ENCODE measurements around the gene GRAMD1A.
"Not testable (repeated sequence)": the region's sequence is repeated elsewhere in the genome, so short reads cannot be mapped to it uniquely, and the experiment has no call there.

The GRAMD1A gene

GRCh38 chr19:35013820-35014754 lies 14.0 kb downstream of the GRAMD1A start:
- Histone ChIP-seq H2BK12ac (ENCODE audit: low read length) (no peak overlapping the region), H3K23ac (ENCODE audit: low read depth, low read length, poor library complexity) (peak overlapping the region; percentile 20), H2AK5ac (ENCODE audit: low read depth, low read length) (no peak overlapping the region), H3K36me3 (replicated peaks in 1 of 2; ENCODE audit: control insufficient read depth in 2 of 2, insufficient read depth in 2 of 2, low read length in 2 of 2) (peaks cover 65 to 97% of the 10 kb centered on the region in 2 donors), H3K27ac (replicated peaks; ENCODE audit: low read length) (no peak overlapping the region), H3K4me2 (ENCODE audit: insufficient read depth, low read length, poor library complexity, severe bottlenecking) (no peak overlapping the region), H2BK15ac (ENCODE audit: low read length) (no peak overlapping the region), H2BK5ac (ENCODE audit: low read length) (no peak overlapping the region), H4K8ac (ENCODE audit: low read depth, low read length) (no peak overlapping the region), H3K9ac (ENCODE audit: low read depth, low read length, poor library complexity) (no peak overlapping the region), H2AFZ (ENCODE audit: low read length) (no peak overlapping the region), H3K14ac (ENCODE audit: low read length) (no peak overlapping the region), H3K4me3 (ENCODE audit: low read length in 2 of 2) (no peak overlapping the region), H3K18ac (ENCODE audit: low read length) (no peak overlapping the region), H3K79me1 (ENCODE audit: low read depth, low read length) (peaks cover 6% of the 10 kb centered on the region), H4K91ac (ENCODE audit: low read depth, low read length, poor library complexity) (no peak overlapping the region), H3K27me3 (ENCODE audit: control insufficient read depth in 3 of 3, insufficient read depth in 3 of 3, low read depth in 1 of 3, low read length in 3 of 3) (no peaks in the 10 kb centered on the region), H3K4me1 (ENCODE audit: control insufficient read depth in 2 of 2, insufficient read depth in 1 of 2, low read depth in 1 of 2, low read length in 2 of 2) (no peaks in the 10 kb centered on the region), H3K4ac (ENCODE audit: low read length) (no peak overlapping the region), H3K9me3 (replicated peaks in 1 of 2; ENCODE audit: control insufficient read depth in 2 of 2, insufficient read depth in 1 of 2, low read depth in 1 of 2, low read length in 2 of 2) (peaks cover 0 to 2% of the 10 kb centered on the region in 2 donors), H2BK120ac (ENCODE audit: low read depth, low read length) (no peak overlapping the region)
- no peak for DNase-seq (ENCODE audit: low spot score)
- WGBS, 2 donors (ENCODE audit: extremely low coverage in 2 of 2, insufficient read length in 2 of 2, insufficient replicate concordance in 1 of 2): no CpG with 5 or more reads among the region's 23 CpGs

DNA sequence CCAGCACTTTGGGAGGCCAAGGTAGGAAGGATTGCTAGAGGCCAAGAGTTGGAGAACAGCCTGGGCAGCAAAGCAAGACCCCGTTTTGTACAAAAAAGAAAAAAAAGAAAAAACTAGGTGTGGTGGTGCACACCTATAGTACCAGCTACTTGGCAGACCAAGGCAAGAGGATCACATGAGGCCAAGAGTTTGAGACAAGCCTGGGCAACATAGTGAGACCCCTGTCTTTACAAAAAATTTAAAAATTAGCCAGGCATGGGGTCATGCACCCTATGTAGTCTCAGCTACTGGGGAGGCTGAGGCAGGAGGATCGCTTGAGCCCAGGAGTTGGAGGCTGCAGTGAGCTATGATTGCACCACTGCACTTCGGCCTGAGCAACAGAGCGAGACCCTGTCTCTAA lies 14.7 kb downstream of the GRAMD1A start:
- H2BK12ac ChIP-seq (ENCODE audit: low read length); H3K9ac ChIP-seq (ENCODE audit: low read depth, low read length, poor library complexity); H2AK5ac ChIP-seq (ENCODE audit: low read depth, low read length); H3K14ac ChIP-seq (ENCODE audit: low read length); DNase-seq (ENCODE audit: low spot score); H2BK120ac ChIP-seq (ENCODE audit: low read depth, low read length); H2AFZ ChIP-seq (ENCODE audit: low read length); H3K27ac ChIP-seq (replicated peaks; ENCODE audit: low read length); H3K4me1 ChIP-seq (ENCODE audit: control insufficient read depth in 2 of 2, insufficient read depth in 1 of 2, low read depth in 1 of 2, low read length in 2 of 2); H3K23ac ChIP-seq (ENCODE audit: low read depth, low read length, poor library complexity); H3K4me2 ChIP-seq (ENCODE audit: insufficient read depth, low read length, poor library complexity, severe bottlenecking); H3K4ac ChIP-seq (ENCODE audit: low read length); H2BK5ac ChIP-seq (ENCODE audit: low read length); H2BK15ac ChIP-seq (ENCODE audit: low read length); H3K4me3 ChIP-seq (ENCODE audit: low read length in 2 of 2); H4K8ac ChIP-seq (ENCODE audit: low read depth, low read length); H3K9me3 ChIP-seq (replicated peaks in 1 of 2; ENCODE audit: control insufficient read depth in 2 of 2, insufficient read depth in 1 of 2, low read depth in 1 of 2, low read length in 2 of 2); H3K79me1 ChIP-seq (ENCODE audit: low read depth, low read length); H4K91ac ChIP-seq (ENCODE audit: low read depth, low read length, poor library complexity); H3K27me3 ChIP-seq (ENCODE audit: control insufficient read depth in 3 of 3, insufficient read depth in 3 of 3, low read depth in 1 of 3, low read length in 3 of 3); H3K18ac ChIP-seq (ENCODE audit: low read length): not testable (repeated sequence)
- H3K36me3 ChIP-seq (replicated peaks in 1 of 2; ENCODE audit: control insufficient read depth in 2 of 2, insufficient read depth in 2 of 2, low read length in 2 of 2): peaks cover 64 to 97% of the 10 kb centered on the region in 2 donors
- no CpG with 5 or more reads among the region's 4 CpGs for WGBS, 2 donors (ENCODE audit: extremely low coverage in 2 of 2, insufficient read length in 2 of 2, insufficient replicate concordance in 1 of 2)

DNA sequence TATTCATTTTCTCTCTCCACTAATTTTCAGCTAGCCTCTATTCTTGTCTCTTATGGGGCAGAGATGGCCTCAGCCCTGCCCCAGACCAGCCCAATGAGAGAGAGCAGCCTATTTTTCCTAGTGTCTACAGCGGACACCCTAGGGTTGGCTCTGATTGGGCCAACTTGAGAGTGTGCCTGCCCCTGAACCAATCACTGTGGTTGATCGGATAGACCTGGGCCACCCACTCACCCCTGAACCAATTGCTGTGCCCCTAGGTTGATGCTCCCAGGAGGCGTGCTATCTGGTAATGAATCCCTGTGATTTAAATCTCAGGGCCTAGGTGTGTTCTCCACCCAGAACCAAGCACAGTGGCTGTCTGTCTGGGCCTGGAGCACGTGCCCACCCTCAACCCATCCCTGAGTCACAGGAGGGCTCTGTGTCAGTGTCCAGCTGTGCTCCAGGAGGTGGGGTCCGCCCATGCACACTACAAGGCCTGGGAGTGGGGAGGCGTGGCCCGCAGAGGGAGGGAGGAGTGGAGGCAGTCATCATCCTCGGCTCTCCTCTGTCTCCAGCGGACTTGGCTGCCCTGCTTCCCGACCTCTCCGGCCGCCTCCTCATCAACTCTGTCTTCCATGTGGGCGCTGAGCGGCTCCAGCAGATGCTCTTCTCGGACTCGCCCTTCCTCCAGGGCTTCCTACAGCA lies 15.3 kb downstream of the GRAMD1A start:
- Histone ChIP-seq H3K18ac (ENCODE audit: low read length) (no peak overlapping the region), H3K4me3 (ENCODE audit: low read length in 2 of 2) (no peak overlapping the region), H3K36me3 (replicated peaks in 1 of 2; ENCODE audit: control insufficient read depth in 2 of 2, insufficient read depth in 2 of 2, low read length in 2 of 2) (peaks cover 59 to 97% of the 10 kb centered on the region in 2 donors), H2BK12ac (ENCODE audit: low read length) (no peak overlapping the region), H3K9ac (ENCODE audit: low read depth, low read length, poor library complexity) (no peak overlapping the region), H3K4ac (ENCODE audit: low read length) (no peak overlapping the region), H3K14ac (ENCODE audit: low read length) (no peak overlapping the region), H2BK15ac (ENCODE audit: low read length) (no peak overlapping the region), H3K27me3 (ENCODE audit: control insufficient read depth in 3 of 3, insufficient read depth in 3 of 3, low read depth in 1 of 3, low read length in 3 of 3) (no peaks in the 10 kb centered on the region), H2AFZ (ENCODE audit: low read length) (no peak overlapping the region), H2BK120ac (ENCODE audit: low read depth, low read length) (no peak overlapping the region), H2AK5ac (ENCODE audit: low read depth, low read length) (no peak overlapping the region), H3K4me2 (ENCODE audit: insufficient read depth, low read length, poor library complexity, severe bottlenecking) (no peak overlapping the region), H4K8ac (ENCODE audit: low read depth, low read length) (no peak overlapping the region), H3K9me3 (replicated peaks in 1 of 2; ENCODE audit: control insufficient read depth in 2 of 2, insufficient read depth in 1 of 2, low read depth in 1 of 2, low read length in 2 of 2) (peaks cover 0 to 2% of the 10 kb centered on the region in 2 donors), H3K23ac (ENCODE audit: low read depth, low read length, poor library complexity) (no peak overlapping the region), H3K4me1 (ENCODE audit: control insufficient read depth in 2 of 2, insufficient read depth in 1 of 2, low read depth in 1 of 2, low read length in 2 of 2) (no peaks in the 10 kb centered on the region), H4K91ac (ENCODE audit: low read depth, low read length, poor library complexity) (no peak overlapping the region), H3K79me1 (ENCODE audit: low read depth, low read length) (peaks cover 6% of the 10 kb centered on the region), H2BK5ac (ENCODE audit: low read length) (no peak overlapping the region), H3K27ac (replicated peaks; ENCODE audit: low read length) (no peak overlapping the region)
- WGBS, 2 donors (ENCODE audit: extremely low coverage in 2 of 2, insufficient read length in 2 of 2, insufficient replicate concordance in 1 of 2): no CpG with 5 or more reads among the region's 16 CpGs
- DNase-seq (ENCODE audit: low spot score): no peak

- H2AK5ac ChIP-seq (ENCODE audit: low read depth, low read length): no peak overlapping the region
- no peak overlapping the region for H4K91ac ChIP-seq (ENCODE audit: low read depth, low read length, poor library complexity)
- H3K4me1 ChIP-seq (ENCODE audit: control insufficient read depth in 2 of 2, insufficient read depth in 1 of 2, low read depth in 1 of 2, low read length in 2 of 2): no peaks in the 10 kb centered on the region
- H3K79me1 ChIP-seq (ENCODE audit: low read depth, low read length): peaks cover 7% of the 10 kb centered on the region
- no peak overlapping the region for H2AFZ ChIP-seq (ENCODE audit: low read length)
- H3K9me3 ChIP-seq (replicated peaks in 1 of 2; ENCODE audit: control insufficient read depth in 2 of 2, insufficient read depth in 1 of 2, low read depth in 1 of 2, low read length in 2 of 2): peaks cover 0 to 2% of the 10 kb centered on the region in 2 donors
- DNase-seq (ENCODE audit: low spot score): no peak
- no peak overlapping the region for H2BK12ac ChIP-seq (ENCODE audit: low read length)
- no peak overlapping the region for H3K23ac ChIP-seq (ENCODE audit: low read depth, low read length, poor library complexity)
- no CpG with 5 or more reads among the region's 6 CpGs for WGBS, 2 donors (ENCODE audit: extremely low coverage in 2 of 2, insufficient read length in 2 of 2, insufficient replicate concordance in 1 of 2)
- no peak overlapping the region for H2BK5ac ChIP-seq (ENCODE audit: low read length)
- H3K18ac ChIP-seq (ENCODE audit: low read length): no peak overlapping the region
- H3K36me3 ChIP-seq (replicated peaks in 1 of 2; ENCODE audit: control insufficient read depth in 2 of 2, insufficient read depth in 2 of 2, low read length in 2 of 2): peaks cover 61 to 98% of the 10 kb centered on the region in 2 donors
- H3K4me3 ChIP-seq (ENCODE audit: low read length in 2 of 2): no peak overlapping the region
- no peak overlapping the region for H3K14ac ChIP-seq (ENCODE audit: low read length)
- no peak overlapping the region for H3K4me2 ChIP-seq (ENCODE audit: insufficient read depth, low read length, poor library complexity, severe bottlenecking)
- H3K4ac ChIP-seq (ENCODE audit: low read length): no peak overlapping the region
- H2BK120ac ChIP-seq (ENCODE audit: low read depth, low read length): no peak overlapping the region
- no peak overlapping the region for H3K27ac ChIP-seq (replicated peaks; ENCODE audit: low read length)
- H3K9ac ChIP-seq (ENCODE audit: low read depth, low read length, poor library complexity): no peak overlapping the region
- no peak overlapping the region for H4K8ac ChIP-seq (ENCODE audit: low read depth, low read length)
- H3K27me3 ChIP-seq (ENCODE audit: control insufficient read depth in 3 of 3, insufficient read depth in 3 of 3, low read depth in 1 of 3, low read length in 3 of 3): no peaks in the 10 kb centered on the region
- H2BK15ac ChIP-seq (ENCODE audit: low read length): no peak overlapping the region
Observed at GRCh38 chr19:35015954-35016351, 15.8 kb downstream of the GRAMD1A start.

All from neuronal stem cell (in vitro differentiated cells).